MCF 10A (cell line): Measurements from ENCODE around the gene FRMD6. TPM values are rescaled to one million over a fixed set of nuclear protein-coding genes. Genes with fewer than 3 reads are reported as not detected.
A peak's percentile ranks its signal among the peaks of the same experiment; 100 is the strongest.

Experiments used
- BruUV-seq: library from RNA; stranded (reverse); fragments of 400-500 nt; replicated peaks from 2 replicates; lab custom pipeline; 2021; lab: Mats Ljungman, UMichigan
- CTCF ChIA-PET: fragments of 300-600 bp; sonication (Branson Sonifier 250); formaldehyde crosslinking; extraction: SDS; loops from one replicate; lab custom pipeline; 2021; ENCODE audit warnings: antibody characterized with exemption, inconsistent platforms; lab: Yijun Ruan, JAX
- POLR2A ChIA-PET: fragments of 300-600, 350-650 bp; sonication (Branson Sonifier 250); formaldehyde crosslinking; extraction: SDS; loops from one replicate; lab custom pipeline; 2020; ENCODE audit warnings: antibody characterized with exemption, inconsistent platforms; lab: Yijun Ruan, JAX
- DNase-seq: peaks from one replicate; pipeline ENCODE4 v3.0.0-alpha.2; 2018; ENCODE audit not compliant: unreplicated experiment
- H3K27ac Mint-ChIP-seq: one replicate; pipeline ENCODE4 v1.8.0; 2022; ENCODE audit warnings: mild to moderate bottlenecking, low read depth, mixed read lengths; ENCODE audit not compliant: unreplicated experiment
- H3K27me3 Mint-ChIP-seq: one replicate; pipeline ENCODE4 v1.8.0; 2022; ENCODE audit warnings: mixed read lengths; ENCODE audit not compliant: insufficient read depth, unreplicated experiment
- H3K36me3 Mint-ChIP-seq: one replicate; pipeline ENCODE4 v1.8.0; 2022; ENCODE audit warnings: mild to moderate bottlenecking, moderate library complexity, mixed read lengths; ENCODE audit not compliant: insufficient read depth, unreplicated experiment
- H3K4me1 Mint-ChIP-seq: one replicate; pipeline ENCODE4 v1.8.0; 2022; ENCODE audit warnings: mixed read lengths; ENCODE audit not compliant: insufficient read depth, unreplicated experiment
- H3K4me3 Mint-ChIP-seq: one replicate; pipeline ENCODE4 v1.8.0; 2022; ENCODE audit warnings: mild to moderate bottlenecking, moderate library complexity, mixed read lengths; ENCODE audit not compliant: unreplicated experiment
- H3K9me3 Mint-ChIP-seq: one replicate; pipeline ENCODE4 v1.8.0; 2022; ENCODE audit warnings: mixed read lengths; ENCODE audit not compliant: unreplicated experiment
- CTCF ChIP-seq: fragments of 200-600 bp; IDR thresholded peaks from one replicate; pipeline ENCODE4 v1.8.0; 2022; ENCODE audit warnings: antibody characterized with exemption, mild to moderate bottlenecking; ENCODE audit not compliant: unreplicated experiment
- intact Hi-C: fragments of 100-400 bp; cut with micrococcal nuclease; formaldehyde crosslinking; loops from 2 replicates; pipeline ENCODE4 v1.14.1; 2022
- total RNA-seq: library from RNA; stranded (reverse); gene quantifications from 2 replicates; pipeline ENCODE4 v1.2.3, GENCODE V29; 2022

The FRMD6 gene
- total RNA-seq, 1 experiment from 2014 or later = 135 TPM

- intact Hi-C loops = no loop called here
- ChIA-PET POLR2A (no interaction called here), CTCF (interaction anchor here (1.3 kb wide), 1 partner anchor 52 kb away, joined by 4 read pairs; no protein-coding TSS in a partner anchor)
- no peak for DNase-seq
- TF ChIP-seq CTCF = no peak
- BruUV-seq = no TSS peak
- Mint-ChIP-seq H3K4me3 (no peak overlapping the region), H3K36me3 (peaks cover 96% of the 10 kb centered on the region), H3K4me1 (peaks cover 6% of the 10 kb centered on the region), H3K27ac (peak overlapping the region; percentile 55), H3K27me3 (no peaks in the 10 kb centered on the region), H3K9me3 (no peaks in the 10 kb centered on the region)
These were observed 72.9 kb downstream of the FRMD6 start for GRCh38 chr14:51724650-51725049.

GRCh38 chr14:51725061-51725460 is 73.4 kb downstream of the FRMD6 start:
- Mint-ChIP-seq H3K9me3 (no peaks in the 10 kb centered on the region), H3K4me1 (peaks cover 6% of the 10 kb centered on the region), H3K27me3 (no peaks in the 10 kb centered on the region), H3K36me3 (peaks cover 96% of the 10 kb centered on the region), H3K27ac (peak overlapping the region; percentile 55), H3K4me3 (no peak overlapping the region)
- POLR2A ChIA-PET = no interaction called here
- no peak for DNase-seq
- no peak for TF ChIP-seq CTCF
- intact Hi-C loops = no loop called here
- BruUV-seq = no TSS peak
- CTCF ChIA-PET = interaction anchor here (0.8 to 1.3 kb wide), 2 partner anchors 10 to 52 kb away, joined by 4 read pairs; no protein-coding TSS in a partner anchor

GRCh38 chr14:51726166-51726899 is 74.6 kb downstream of the FRMD6 start:
- Mint-ChIP-seq H3K9me3 (no peaks in the 10 kb centered on the region), H3K4me3 (no peak overlapping the region), H3K36me3 (peaks cover 88% of the 10 kb centered on the region), H3K27me3 (no peaks in the 10 kb centered on the region), H3K27ac (no peak overlapping the region), H3K4me1 (peaks cover 6% of the 10 kb centered on the region)
- DNase-seq = no peak
- TF ChIP-seq CTCF = no peak
- intact Hi-C loops = no loop called here
- no TSS peak for BruUV-seq
- CTCF ChIA-PET = no interaction called here
- POLR2A ChIA-PET = interaction anchor here (0.8 kb wide), 1 partner anchor 20 kb away, joined by 3 read pairs; no protein-coding TSS in a partner anchor

GRCh38 chr14:51727526-51727925 is 75.8 kb downstream of the FRMD6 start:
- ChIA-PET POLR2A (interaction anchor here (0.6 to 0.7 kb wide), 2 partner anchors 146 to 399 kb away, joined by 3 read pairs; no protein-coding TSS in a partner anchor), CTCF (interaction anchor here (0.7 kb wide), 1 partner anchor 255 kb away, joined by 3 read pairs; no protein-coding TSS in a partner anchor)
- Mint-ChIP-seq H3K4me3 (no peak overlapping the region), H3K36me3 (peaks cover 76% of the 10 kb centered on the region), H3K9me3 (no peaks in the 10 kb centered on the region), H3K4me1 (peaks cover 6% of the 10 kb centered on the region), H3K27ac (no peak overlapping the region), H3K27me3 (no peaks in the 10 kb centered on the region)
- no peak for DNase-seq
- no peak for TF ChIP-seq CTCF
- intact Hi-C loops = no loop called here
- no TSS peak for BruUV-seq
